HG03521 (cell line): ENCODE results near the gene PSD4.

Experiments
- ATAC-seq: cut with Tn5 transposase; IDR thresholded peaks from one replicate; pipeline ENCODE4 v1.9.1; 2021; ENCODE audit warnings: mild to moderate bottlenecking, moderate library complexity; ENCODE audit not compliant: unreplicated experiment

Gene PSD4

GRCh38 chr2:113173542-113174375 is at the start of gene PSD4:
Gene PSD4, plus strand, starts transcription at chr2:113173971. Its CDS starts 8,486 bp downstream, at chr2:113182457.
- ATAC-seq, result peak; percentile 75

GRCh38 chr2:113124181-113124961 is 49.4 kb upstream of the PSD4 start:
- peak; percentile 54 for ATAC-seq

GRCh38 chr2:113124984-113125855 is 48.6 kb upstream of the PSD4 start:
- no peak for ATAC-seq

GRCh38 chr2:113126845-113127645 is 46.7 kb upstream of the PSD4 start, which contains the start of gene IL1RN:
Gene IL1RN, plus strand, starts transcription at chr2:113127598. Its CDS starts 27 bp downstream, at chr2:113127625.
- ATAC-seq, result no peak

- ATAC-seq, result no peak
Measured at GRCh38 chr2:113127646-113128570, 45.9 kb upstream of the PSD4 start.

GRCh38 chr2:113129519-113130078 is 44.2 kb upstream of the PSD4 start:
- ATAC-seq, result no peak

GRCh38 chr2:113131352-113132185 is 42.2 kb upstream of the PSD4 start:
- ATAC-seq, result no peak

- ATAC-seq, result no peak
Measured at GRCh38 chr2:113132414-113133021, 41.3 kb upstream of the PSD4 start.

- ATAC-seq, result no peak
Measured at GRCh38 chr2:113133704-113134598, 39.8 kb upstream of the PSD4 start.

GRCh38 chr2:113134717-113135116 is 39.1 kb upstream of the PSD4 start:
- no peak for ATAC-seq

- ATAC-seq, result no peak
Measured at GRCh38 chr2:113135317-113135716, 38.5 kb upstream of the PSD4 start.

GRCh38 chr2:113136828-113137775 is 36.7 kb upstream of the PSD4 start:
- ATAC-seq, result no peak

- no peak for ATAC-seq
Measured at GRCh38 chr2:113137827-113138226, 35.9 kb upstream of the PSD4 start.

- peak; percentile 61 for ATAC-seq
Measured at GRCh38 chr2:113138428-113139322, 35.1 kb upstream of the PSD4 start.
